Cardiac muscle cell (in vitro differentiated cells and primary cell): ENCODE measurements around the gene CPPED1. TPM values are rescaled to one million over a fixed set of nuclear protein-coding genes. Genes with fewer than 3 reads are reported as not detected.

Experiments used
- DNase-seq, 2 donors: peaks; one replicate each; pipeline versions ENCODE4 v3.0.0 to v3.0.0-alpha.2; 2010 to 2017; ENCODE audit warnings: low read depth in 1 of 2, low spot score in 1 of 2
- H3K27ac ChIP-seq: fragments of 200-600 bp; sonication (generic); 2 replicates; pipeline ENCODE4 v1.5.1; 2016
- H3K27me3 ChIP-seq: fragments of 200-600 bp; sonication (generic); 2 replicates; pipeline ENCODE4 v1.6.0; 2016; ENCODE audit warnings: control low read depth
- H3K36me3 ChIP-seq: fragments of 200-600 bp; sonication (generic); 2 replicates; pipeline ENCODE4 v1.5.1; 2016; ENCODE audit warnings: control low read depth
- H3K4me1 ChIP-seq: fragments of 200-600 bp; sonication (generic); 2 replicates; pipeline ENCODE4 v1.8.1; 2017; ENCODE audit warnings: low read depth, mild to moderate bottlenecking, mixed run types
- H3K4me3 ChIP-seq: fragments of 200-600 bp; sonication (generic); 2 replicates; pipeline ENCODE4 v1.5.1; 2016; ENCODE audit warnings: mild to moderate bottlenecking
- H3K9me3 ChIP-seq: fragments of 200-600 bp; sonication (generic); 2 replicates; pipeline ENCODE4 v1.5.1; 2017; ENCODE audit warnings: low read depth, mild to moderate bottlenecking, control low read depth
- polyA plus RNA-seq: library from polyadenylated mRNA; unstranded; fragments of >200 nt; fragmentation: Nextera tagmentation; extraction: Ambion mirVana; gene quantifications from 2 replicates; pipeline ENCODE4 v1.2.1, GENCODE V29; 2016
- total RNA-seq: library from RNA; depleted of rRNA; stranded (reverse); fragments of >200 nt; gene quantifications from 2 replicates; pipeline ENCODE4 v1.2.3, GENCODE V29; 2016
- TF ChIP-seq, protein P1 (sequence below): IDR thresholded peaks from 2 replicates; pipeline ENCODE4 v1.5.1; 2012; ENCODE audit warnings: low read depth, mild to moderate bottlenecking, low read length

The CPPED1 gene
- total and polyA plus RNA-seq, 2 experiments from 2014 or later: 10.0 to 12.0 TPM

DNA sequence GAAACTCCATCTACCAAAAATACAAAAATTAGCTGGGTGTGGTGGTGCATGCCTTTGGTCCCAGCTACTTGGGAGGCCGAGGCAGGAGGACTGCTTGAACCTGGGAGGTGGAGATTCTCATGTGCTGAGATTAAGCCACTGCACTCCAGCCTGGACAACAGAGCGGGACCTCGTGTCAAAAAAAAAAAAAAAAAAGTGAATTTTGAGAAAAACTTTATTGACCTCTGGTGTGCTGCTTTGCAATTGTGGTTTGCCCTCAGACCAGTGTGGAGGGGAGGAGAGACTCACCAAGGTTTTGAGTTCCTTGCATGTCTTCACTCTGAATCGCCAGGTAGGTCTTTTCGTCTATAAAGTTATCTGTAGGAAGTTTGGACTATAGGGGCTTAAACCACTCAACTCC lies 145.2 kb downstream of the CPPED1 start:
- H3K9me3 ChIP-seq: no peaks in the 10 kb centered on the region
- H3K27ac ChIP-seq: no peak overlapping the region
- no peaks in the 10 kb centered on the region for H3K36me3 ChIP-seq
- TF ChIP-seq, protein P1, sequence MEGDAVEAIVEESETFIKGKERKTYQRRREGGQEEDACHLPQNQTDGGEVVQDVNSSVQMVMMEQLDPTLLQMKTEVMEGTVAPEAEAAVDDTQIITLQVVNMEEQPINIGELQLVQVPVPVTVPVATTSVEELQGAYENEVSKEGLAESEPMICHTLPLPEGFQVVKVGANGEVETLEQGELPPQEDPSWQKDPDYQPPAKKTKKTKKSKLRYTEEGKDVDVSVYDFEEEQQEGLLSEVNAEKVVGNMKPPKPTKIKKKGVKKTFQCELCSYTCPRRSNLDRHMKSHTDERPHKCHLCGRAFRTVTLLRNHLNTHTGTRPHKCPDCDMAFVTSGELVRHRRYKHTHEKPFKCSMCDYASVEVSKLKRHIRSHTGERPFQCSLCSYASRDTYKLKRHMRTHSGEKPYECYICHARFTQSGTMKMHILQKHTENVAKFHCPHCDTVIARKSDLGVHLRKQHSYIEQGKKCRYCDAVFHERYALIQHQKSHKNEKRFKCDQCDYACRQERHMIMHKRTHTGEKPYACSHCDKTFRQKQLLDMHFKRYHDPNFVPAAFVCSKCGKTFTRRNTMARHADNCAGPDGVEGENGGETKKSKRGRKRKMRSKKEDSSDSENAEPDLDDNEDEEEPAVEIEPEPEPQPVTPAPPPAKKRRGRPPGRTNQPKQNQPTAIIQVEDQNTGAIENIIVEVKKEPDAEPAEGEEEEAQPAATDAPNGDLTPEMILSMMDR: no peak
- DNase-seq: no peak
- no peaks in the 10 kb centered on the region for H3K4me1 ChIP-seq
- H3K27me3 ChIP-seq: no peaks in the 10 kb centered on the region
- no peak overlapping the region for H3K4me3 ChIP-seq

DNA sequence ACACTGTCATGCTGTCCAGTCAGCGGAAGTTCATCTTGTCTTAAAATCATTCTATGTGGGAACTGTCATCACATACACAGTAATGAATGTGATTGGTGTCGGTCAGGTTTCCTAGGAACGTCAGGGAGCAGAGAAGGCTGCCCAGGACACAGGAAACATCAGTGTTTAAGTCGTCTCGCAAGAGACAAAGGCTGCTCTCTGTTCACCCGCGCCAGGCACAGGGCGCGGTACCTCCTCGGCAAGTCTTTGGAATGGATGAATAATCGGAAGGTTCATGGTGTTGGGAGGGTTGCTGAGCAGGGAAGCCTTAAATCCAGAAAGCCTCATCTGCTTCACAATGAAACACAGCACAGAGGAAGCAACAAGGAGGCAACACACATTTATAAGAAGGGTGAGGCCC lies 148.2 kb downstream of the CPPED1 start:
- TF ChIP-seq, protein P1: no peak
- Histone ChIP-seq H3K4me3 (no peak overlapping the region), H3K27ac (no peak overlapping the region), H3K9me3 (no peaks in the 10 kb centered on the region), H3K36me3 (no peaks in the 10 kb centered on the region), H3K27me3 (no peaks in the 10 kb centered on the region), H3K4me1 (no peaks in the 10 kb centered on the region)
- DNase-seq: no peak

DNA sequence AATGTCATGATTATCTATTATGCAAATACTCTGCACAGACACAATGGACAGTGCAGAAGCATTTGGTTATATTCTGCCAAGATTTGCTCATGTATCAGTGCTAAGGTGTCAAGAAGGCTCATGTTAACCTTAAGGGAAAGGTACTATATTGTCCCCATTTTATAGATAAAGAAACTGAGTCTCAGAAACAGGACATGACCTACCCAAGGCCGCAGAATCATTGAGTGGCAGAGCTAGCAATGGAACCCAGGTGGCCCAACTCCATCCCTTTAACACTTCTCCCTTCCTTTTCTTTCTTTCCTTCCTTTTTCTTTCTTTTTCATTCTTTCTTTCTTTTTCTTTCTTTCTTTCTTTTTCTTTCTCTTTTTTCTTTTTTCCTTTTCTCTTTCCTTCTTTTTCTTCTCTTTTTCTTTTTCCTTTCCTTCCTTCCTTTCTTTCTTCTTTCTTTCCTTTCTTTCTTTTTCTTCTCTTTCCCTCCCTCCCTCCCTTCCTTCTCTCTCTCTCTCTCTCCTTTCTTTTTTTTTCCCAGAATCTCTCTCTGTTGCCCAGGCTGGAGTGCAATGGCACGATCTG lies 149.8 kb downstream of the CPPED1 start:
- no peak overlapping the region for H3K27ac ChIP-seq
- H3K4me3 ChIP-seq: no peak overlapping the region
- TF ChIP-seq, protein P1: no peak
- no peaks in the 10 kb centered on the region for H3K4me1 ChIP-seq
- H3K9me3 ChIP-seq: no peaks in the 10 kb centered on the region
- H3K36me3 ChIP-seq: no peaks in the 10 kb centered on the region
- no peak for DNase-seq
- no peaks in the 10 kb centered on the region for H3K27me3 ChIP-seq

DNA sequence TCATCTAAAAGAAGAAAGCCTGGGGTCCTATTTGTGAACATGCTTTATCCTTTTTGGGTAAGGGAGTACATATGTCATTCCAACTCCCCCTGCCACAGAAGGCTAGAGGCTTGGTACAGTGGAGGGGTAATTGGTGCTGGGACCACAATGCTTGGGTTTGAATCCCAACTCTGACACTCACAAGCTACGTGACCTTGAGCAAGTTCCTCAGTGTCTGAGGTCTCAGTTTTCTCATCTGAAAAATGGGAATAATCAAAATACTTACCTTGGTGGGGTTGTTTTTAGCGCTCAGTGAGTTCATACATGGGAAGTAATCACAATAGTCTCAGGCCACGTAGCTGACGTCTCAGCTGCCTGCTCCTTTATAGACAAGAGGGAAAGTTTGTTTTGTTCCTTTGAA lies 150.8 kb downstream of the CPPED1 start:
- Histone ChIP-seq H3K9me3 (no peaks in the 10 kb centered on the region), H3K36me3 (no peaks in the 10 kb centered on the region), H3K27ac (no peak overlapping the region), H3K27me3 (no peaks in the 10 kb centered on the region), H3K4me1 (no peaks in the 10 kb centered on the region), H3K4me3 (no peak overlapping the region)
- DNase-seq: no peak
- TF ChIP-seq, protein P1: no peak

DNA sequence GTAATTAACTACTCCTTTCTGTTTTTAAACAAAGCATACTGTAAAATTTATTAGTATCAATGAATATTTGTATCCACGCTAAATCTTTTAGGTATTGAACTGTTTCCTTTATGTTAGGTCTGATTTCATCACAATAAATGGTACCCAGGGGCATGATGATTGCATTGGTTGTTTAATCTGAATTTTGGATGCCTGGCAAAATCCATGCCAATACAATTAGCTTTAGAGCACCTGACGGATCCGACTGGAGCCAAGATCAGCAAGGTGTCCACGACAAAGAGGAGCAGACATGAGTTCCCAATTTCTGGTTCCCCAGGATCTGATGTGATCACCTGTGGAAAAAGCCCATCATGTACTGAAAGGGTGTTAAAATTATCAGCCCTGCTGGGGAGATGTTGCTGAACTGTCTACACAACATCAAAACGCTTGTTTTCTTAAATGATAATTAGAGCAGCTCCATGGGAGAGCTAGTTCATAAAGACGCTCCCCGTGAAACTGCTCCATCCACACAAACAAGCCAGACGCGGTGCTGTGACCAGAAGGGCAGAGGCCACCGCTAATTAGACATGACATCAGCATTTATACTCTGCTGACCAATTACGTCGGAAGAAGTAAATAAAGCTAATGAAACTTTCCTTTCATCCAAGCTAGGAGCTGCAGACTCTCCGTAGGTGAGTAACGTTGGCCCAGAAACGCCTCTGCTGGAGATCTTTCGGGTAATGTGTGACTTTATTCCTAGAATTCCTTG lies 151.7 kb downstream of the CPPED1 start:
- no peaks in the 10 kb centered on the region for H3K27me3 ChIP-seq
- no peaks in the 10 kb centered on the region for H3K4me1 ChIP-seq
- H3K27ac ChIP-seq: no peak overlapping the region
- TF ChIP-seq, protein P1: no peak
- no peak for DNase-seq
- H3K9me3 ChIP-seq: no peaks in the 10 kb centered on the region
- H3K4me3 ChIP-seq: no peak overlapping the region
- no peaks in the 10 kb centered on the region for H3K36me3 ChIP-seq
